ENCODE results near the gene HTR6. TPM values are rescaled to one million over a fixed set of nuclear protein-coding genes. Genes with fewer than 3 reads are reported as not detected.
"Not testable (repeated sequence)": the region's sequence is repeated elsewhere in the genome, so short reads cannot be mapped to it uniquely, and the experiment has no call there.

The HTR6 gene
- total and polyA plus RNA-seq, 2 experiments from 2014 or later = not detected

GRCh38 chr1:19637606-19638005, 27.1 kb upstream of the HTR6 start:
- Histone ChIP-seq H3K4me3 (no peak overlapping the region), H3K9me3 (ENCODE audit: low read depth) (no peaks in the 10 kb centered on the region), H3F3A (ENCODE audit: insufficient read depth) (peaks cover 4% of the 10 kb centered on the region; the same call in 1 of the 2 replicates), H3K4me1 (ENCODE audit: insufficient read depth) (no peaks in the 10 kb centered on the region; the same call in 1 of the 2 replicates), H2AFZ (no peak overlapping the region), H3K79me2 (ENCODE audit: insufficient read depth) (no peaks in the 10 kb centered on the region), H3K9me2 (ENCODE audit: insufficient read depth) (no peaks in the 10 kb centered on the region), H3K36me3 (ENCODE audit: low read depth) (no peaks in the 10 kb centered on the region), H3K27ac (no peak overlapping the region), H4K20me1 (ENCODE audit: insufficient read depth) (no peaks in the 10 kb centered on the region), H3K9ac (no peak overlapping the region), H3K4me2 (ENCODE audit: unreplicated experiment) (no peak overlapping the region), H3K27me3 (replicated peaks; ENCODE audit: insufficient read depth) (no peaks in the 10 kb centered on the region)
- TF ChIP-seq EZH2phosphoT487 (IDR thresholded peaks at IDR 0.05; ENCODE audit: insufficient read depth, low read depth) = no peak
- in situ Hi-C loops (cut with MboI) = no loop called here
- WGBS, 2 experiments (ENCODE audit: low coverage in 1 of 2, low lambda C conversion rate in 2 of 2, missing lambda C conversion rate in 2 of 2) = 90 to 94% methylated on average over 10 of the region's 10 CpGs
- DNase-seq = no peak

- H3K9me2 ChIP-seq (ENCODE audit: insufficient read depth); H3K4me1 ChIP-seq (ENCODE audit: insufficient read depth); H2AFZ ChIP-seq; H3K27ac ChIP-seq; H3K27me3 ChIP-seq (replicated peaks; ENCODE audit: insufficient read depth); H3K9ac ChIP-seq; DNase-seq; H4K20me1 ChIP-seq (ENCODE audit: insufficient read depth); H3F3A ChIP-seq (ENCODE audit: insufficient read depth); H3K4me3 ChIP-seq; H3K4me2 ChIP-seq (ENCODE audit: unreplicated experiment); H3K79me2 ChIP-seq (ENCODE audit: insufficient read depth); H3K9me3 ChIP-seq (ENCODE audit: low read depth); in situ Hi-C loops (cut with MboI); H3K36me3 ChIP-seq (ENCODE audit: low read depth): not testable (repeated sequence)
- WGBS, 2 experiments (ENCODE audit: low coverage in 1 of 2, low lambda C conversion rate in 2 of 2, missing lambda C conversion rate in 2 of 2) = 76 to 81% methylated on average over 9 to 10 of the region's 10 CpGs
Observed at GRCh38 chr1:19639228-19639627, 25.4 kb upstream of the HTR6 start.

- Histone ChIP-seq H3K4me1 (ENCODE audit: insufficient read depth) (peaks cover 9% of the 10 kb centered on the region; the same call in 1 of the 2 replicates), H3K4me2 (ENCODE audit: unreplicated experiment) (no peak overlapping the region), H2AFZ (no peak overlapping the region), H3K79me2 (ENCODE audit: insufficient read depth) (peaks cover 12% of the 10 kb centered on the region), H3K4me3 (no peak overlapping the region), H4K20me1 (ENCODE audit: insufficient read depth) (no peaks in the 10 kb centered on the region), H3K36me3 (ENCODE audit: low read depth) (no peaks in the 10 kb centered on the region), H3K9me2 (ENCODE audit: insufficient read depth) (no peaks in the 10 kb centered on the region), H3F3A (ENCODE audit: insufficient read depth) (peaks cover 8% of the 10 kb centered on the region; the same call in 1 of the 2 replicates), H3K27ac (no peak overlapping the region), H3K9ac (no peak overlapping the region), H3K27me3 (replicated peaks; ENCODE audit: insufficient read depth) (no peaks in the 10 kb centered on the region), H3K9me3 (ENCODE audit: low read depth) (no peaks in the 10 kb centered on the region)
- DNase-seq = peak; percentile 67
- TF ChIP-seq EZH2phosphoT487 (IDR thresholded peaks at IDR 0.05; ENCODE audit: insufficient read depth, low read depth) = no peak
- TF ChIP-seq EZH2 (IDR thresholded peaks at IDR 0.05; ENCODE audit: insufficient read depth, poor library complexity, severe bottlenecking) = no peak
- in situ Hi-C loops (cut with MboI) = loop anchor here (10.0 kb wide), 1 partner anchor 245 kb away; no protein-coding TSS in a partner anchor
- 31 to 33% methylated on average over 3 of the region's 3 CpGs for WGBS, 2 experiments (ENCODE audit: low coverage in 1 of 2, low lambda C conversion rate in 2 of 2, missing lambda C conversion rate in 2 of 2)
Observed at GRCh38 chr1:19639999-19640362, 24.7 kb upstream of the HTR6 start.

GRCh38 chr1:19640363-19641316, 24.0 kb upstream of the HTR6 start:
- H3K9ac ChIP-seq = no peak overlapping the region
- H4K20me1 ChIP-seq (ENCODE audit: insufficient read depth) = no peaks in the 10 kb centered on the region
- H3K36me3 ChIP-seq (ENCODE audit: low read depth) = no peaks in the 10 kb centered on the region
- H3K27ac ChIP-seq = no peak overlapping the region
- no peak overlapping the region for H2AFZ ChIP-seq
- H3F3A ChIP-seq (ENCODE audit: insufficient read depth) = peaks cover 8% of the 10 kb centered on the region; the same call in 1 of the 2 replicates
- in situ Hi-C loops (cut with MboI) = loop anchor here (10.0 kb wide), 1 partner anchor 246 kb away; no protein-coding TSS in a partner anchor
- WGBS, 2 experiments (ENCODE audit: low coverage in 1 of 2, low lambda C conversion rate in 2 of 2, missing lambda C conversion rate in 2 of 2) = 40 to 44% methylated on average over 14 of the region's 14 CpGs
- peaks cover 9% of the 10 kb centered on the region for H3K4me1 ChIP-seq (ENCODE audit: insufficient read depth)
- TF ChIP-seq EZH2 (IDR thresholded peaks at IDR 0.05; ENCODE audit: insufficient read depth, poor library complexity, severe bottlenecking) (no peak), EZH2phosphoT487 (IDR thresholded peaks at IDR 0.05; ENCODE audit: insufficient read depth, low read depth) (no peak)
- peak; percentile 19 for DNase-seq
- no peaks in the 10 kb centered on the region for H3K9me2 ChIP-seq (ENCODE audit: insufficient read depth)
- H3K27me3 ChIP-seq (replicated peaks; ENCODE audit: insufficient read depth) = no peaks in the 10 kb centered on the region
- no peak overlapping the region for H3K4me2 ChIP-seq (ENCODE audit: unreplicated experiment)
- H3K79me2 ChIP-seq (ENCODE audit: insufficient read depth) = peaks cover 19% of the 10 kb centered on the region
- no peaks in the 10 kb centered on the region for H3K9me3 ChIP-seq (ENCODE audit: low read depth)
- no peak overlapping the region for H3K4me3 ChIP-seq
